HG03159 (cell line): ENCODE measurements around the gene SLC16A9.
"Not testable (repeated sequence)": the region's sequence is repeated elsewhere in the genome, so short reads cannot be mapped to it uniquely, and the experiment has no call there.

ENCODE experiments used
- ATAC-seq: cut with Tn5 transposase; IDR thresholded peaks from one replicate; pipeline ENCODE4 v1.9.1; 2021; ENCODE audit warnings: mild to moderate bottlenecking, moderate library complexity; ENCODE audit not compliant: unreplicated experiment

Gene SLC16A9

DNA sequence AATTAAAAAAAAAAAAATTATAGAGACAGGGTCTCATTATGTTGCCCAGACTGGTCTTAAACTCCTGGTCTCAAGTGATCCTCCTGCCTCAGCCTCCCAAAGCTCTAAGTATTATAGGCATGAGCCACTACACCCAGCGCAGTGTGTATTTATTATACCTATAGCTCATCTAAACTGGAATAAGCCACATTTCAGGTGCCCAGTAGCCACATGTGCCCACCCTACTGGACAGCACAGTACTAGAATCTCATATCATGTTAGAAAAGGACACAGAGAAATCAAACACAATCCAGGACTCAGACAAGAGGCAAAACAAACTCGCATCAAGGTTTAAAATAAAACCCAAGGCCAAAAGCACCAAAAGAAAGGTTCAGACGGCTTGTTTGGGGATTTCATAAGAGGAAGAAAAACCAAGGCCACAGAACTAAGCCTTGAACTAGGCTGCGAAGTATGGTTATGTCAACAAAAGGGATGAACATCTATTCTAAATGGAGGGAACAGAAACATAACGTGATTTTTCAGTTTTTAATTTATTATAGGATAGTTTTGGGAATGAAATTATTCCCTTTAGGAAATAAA, 32.3 kb downstream of the SLC16A9 start:
- no peak for ATAC-seq

DNA sequence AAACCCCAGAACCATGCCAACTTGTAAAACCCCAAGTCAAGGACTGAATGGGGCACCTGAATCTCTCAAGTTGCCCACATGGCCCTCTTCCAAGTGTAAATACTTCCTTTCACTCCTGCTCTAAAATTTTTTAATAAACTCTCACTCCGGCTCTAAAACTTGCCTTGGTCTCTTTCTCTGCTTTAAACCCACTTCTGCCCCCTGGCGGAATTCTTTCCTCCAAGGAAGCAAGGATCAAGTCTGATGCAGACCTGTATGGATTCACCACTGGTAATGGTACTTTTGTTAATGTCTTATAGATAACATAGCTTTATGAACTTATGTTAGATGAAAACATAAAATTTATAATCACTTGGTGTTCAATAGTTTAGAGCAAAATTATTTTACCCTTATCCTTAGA, 33.8 kb downstream of the SLC16A9 start:
- ATAC-seq: no peak

DNA sequence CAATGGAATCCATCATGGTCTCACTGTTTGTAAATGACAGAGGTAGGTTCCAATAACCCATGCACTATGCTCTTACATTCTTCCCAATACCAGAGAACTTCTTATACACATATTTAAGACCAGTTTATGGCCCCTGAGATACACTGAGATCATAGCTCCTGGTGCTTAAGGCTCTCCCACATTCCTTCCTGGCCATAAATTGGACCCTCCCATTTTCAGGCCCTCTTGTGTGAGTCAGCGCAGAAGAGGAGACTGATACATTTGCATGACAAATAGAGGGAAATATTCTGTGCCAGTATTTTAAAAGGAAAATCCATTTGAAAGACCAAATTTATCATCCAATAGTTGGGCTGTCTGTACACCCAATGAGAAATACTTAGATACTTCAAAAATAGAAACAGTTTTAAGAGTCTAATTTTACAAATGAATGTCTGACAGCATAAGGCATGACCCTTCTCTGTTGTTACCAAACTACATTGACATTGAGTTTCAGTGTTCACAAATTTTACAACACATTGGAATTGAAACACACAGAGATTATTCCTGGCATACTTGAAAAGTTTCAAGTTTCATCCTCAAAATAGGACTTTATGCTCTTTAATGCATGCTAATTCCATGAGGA, 35.3 kb downstream of the SLC16A9 start:
- ATAC-seq: no peak

DNA sequence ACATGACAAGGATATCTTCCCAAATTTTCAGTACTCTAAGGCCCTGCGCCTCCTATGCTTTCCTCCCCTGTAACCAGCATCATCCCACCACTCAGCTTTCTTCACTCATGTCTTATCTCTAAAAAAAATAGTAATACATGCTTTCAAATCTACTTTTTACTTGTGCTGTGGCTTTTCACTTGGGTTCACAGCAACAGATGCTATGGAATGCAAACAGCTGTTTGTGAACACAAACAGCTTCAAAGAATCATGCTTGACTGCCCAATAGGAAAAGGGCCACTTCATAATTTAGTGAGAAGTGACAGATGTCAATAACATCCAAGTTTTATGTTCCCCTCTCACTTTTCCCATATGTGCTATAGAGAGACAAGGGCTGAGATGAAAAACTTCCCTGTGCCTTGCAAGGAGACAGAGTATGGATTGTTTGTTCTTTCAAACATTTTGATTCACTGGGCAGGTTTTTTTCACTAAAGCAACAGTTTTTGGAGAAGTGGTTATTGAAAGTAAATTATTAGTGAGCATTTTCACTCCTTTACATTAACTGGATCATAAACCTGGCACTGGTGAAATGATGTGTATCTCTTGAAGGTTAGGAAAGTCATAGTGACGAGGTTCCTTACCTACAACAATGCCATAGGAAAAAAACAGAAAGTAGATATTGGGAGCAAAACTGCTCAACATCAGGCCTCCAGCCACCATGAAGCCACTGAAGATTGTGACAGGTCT, 37.3 kb downstream of the SLC16A9 start:
- peak; percentile 53 for ATAC-seq

DNA sequence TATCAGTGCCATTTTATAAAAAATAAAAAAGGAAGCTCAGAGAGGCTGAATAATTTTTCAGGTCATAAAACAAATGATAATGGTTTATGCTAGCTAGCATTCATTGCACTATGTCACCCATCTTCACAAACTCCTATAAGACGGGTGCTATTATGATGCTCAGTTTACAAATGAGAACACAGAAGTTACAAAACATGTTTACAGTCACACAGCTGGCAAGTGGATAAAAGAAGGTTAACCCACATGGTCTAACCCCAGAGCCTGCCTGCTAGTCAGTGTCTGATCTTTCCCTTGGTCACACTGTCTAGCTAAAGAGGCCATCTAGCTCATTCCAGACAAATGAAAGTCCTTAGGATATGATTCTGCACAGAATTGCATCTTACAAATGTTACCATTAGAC, 39.4 kb downstream of the SLC16A9 start:
- no peak for ATAC-seq

DNA sequence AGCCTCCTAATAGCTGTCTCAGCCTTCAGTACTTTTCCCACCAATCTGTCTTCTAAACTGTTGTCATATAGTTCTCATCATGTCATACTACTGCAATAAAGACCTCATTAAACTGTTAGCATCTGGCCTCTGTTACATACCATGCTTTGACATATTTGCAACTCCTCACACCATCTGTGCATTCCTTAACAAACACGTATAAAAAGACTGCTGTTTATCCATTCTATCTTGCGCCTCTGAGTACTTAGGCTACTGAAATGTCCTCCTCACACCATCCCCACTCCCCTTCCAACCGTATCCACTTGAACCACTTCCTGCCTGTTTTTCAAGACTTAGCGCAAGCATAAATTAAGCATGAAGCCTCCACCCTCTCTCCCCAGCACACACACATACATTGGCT, 41.6 kb downstream of the SLC16A9 start:
- ATAC-seq: no peak

DNA sequence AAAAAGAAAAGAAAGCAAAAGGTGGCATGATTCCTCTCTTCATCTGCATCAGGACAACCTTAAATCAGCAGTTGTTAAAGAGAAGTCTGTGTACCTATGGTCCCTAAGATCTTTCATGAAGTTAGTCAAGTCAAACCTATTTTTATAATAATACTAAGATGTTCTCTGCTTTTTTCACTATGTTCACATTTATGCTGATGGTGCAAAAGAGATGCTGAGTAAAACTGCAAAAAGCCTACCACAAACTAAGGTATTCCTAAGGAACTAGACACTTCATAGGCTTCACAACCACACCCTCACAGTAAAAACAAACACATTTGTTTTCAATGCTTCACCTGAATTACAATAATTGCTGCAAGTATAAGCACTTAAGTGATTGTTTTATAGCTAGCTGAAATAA, 43.3 kb downstream of the SLC16A9 start:
- no peak for ATAC-seq

DNA sequence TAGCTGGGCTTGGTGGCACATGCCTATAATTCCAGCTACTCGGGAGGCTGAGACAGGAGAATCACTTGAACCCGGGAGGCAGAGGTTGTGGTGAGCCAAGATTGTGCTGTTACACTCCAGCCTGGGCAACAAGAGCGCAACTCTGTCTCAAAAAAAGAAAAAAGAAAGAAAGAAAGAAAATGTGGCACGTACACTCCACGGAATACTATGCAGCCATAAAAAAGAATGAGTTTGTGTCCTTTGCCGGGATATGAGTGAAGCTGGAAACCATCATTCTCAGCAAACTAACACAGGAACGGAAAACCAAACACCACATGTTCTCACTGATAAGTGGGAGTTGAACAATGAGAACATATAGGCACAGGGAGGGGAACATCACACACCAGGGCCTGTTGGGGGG, 46.4 kb downstream of the SLC16A9 start:
- not testable (repeated sequence) for ATAC-seq

DNA sequence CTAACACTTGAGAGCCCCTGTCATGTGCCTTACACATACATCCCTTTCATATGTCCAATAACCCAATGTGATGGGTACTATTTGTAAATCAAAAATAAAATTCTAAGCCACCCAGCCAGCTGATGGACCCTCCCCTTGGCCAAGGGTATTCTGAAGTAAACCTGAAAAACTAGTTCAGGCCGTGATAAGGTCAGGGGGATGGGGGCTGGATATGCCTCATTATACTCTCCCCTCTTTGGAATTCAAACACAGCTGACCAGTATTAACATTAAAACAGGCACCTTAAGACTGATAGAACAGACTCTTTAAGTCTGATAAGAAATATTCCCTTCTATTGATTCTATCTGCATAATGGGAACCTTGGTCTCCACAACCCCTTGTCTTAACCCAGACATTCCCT, 51.9 kb downstream of the SLC16A9 start:
- no peak for ATAC-seq

DNA sequence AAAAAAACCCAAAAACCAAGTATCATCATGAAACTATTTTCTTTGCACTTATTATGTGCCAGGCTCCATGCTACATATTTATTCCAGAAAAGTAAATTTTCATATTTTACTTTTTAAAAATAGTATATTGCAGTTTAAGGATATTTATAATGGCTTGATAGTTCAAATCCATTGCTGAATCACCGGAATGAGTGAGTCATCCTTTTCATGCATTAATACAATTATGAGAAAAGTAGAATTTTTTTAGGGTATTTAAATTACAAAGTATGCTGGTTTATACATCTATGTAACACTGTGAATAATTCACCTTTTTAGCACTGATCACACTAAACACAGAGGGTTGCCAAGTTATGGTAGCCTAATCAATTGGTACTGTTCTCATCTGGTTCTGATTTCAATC, 54.3 kb downstream of the SLC16A9 start:
- no peak for ATAC-seq

DNA sequence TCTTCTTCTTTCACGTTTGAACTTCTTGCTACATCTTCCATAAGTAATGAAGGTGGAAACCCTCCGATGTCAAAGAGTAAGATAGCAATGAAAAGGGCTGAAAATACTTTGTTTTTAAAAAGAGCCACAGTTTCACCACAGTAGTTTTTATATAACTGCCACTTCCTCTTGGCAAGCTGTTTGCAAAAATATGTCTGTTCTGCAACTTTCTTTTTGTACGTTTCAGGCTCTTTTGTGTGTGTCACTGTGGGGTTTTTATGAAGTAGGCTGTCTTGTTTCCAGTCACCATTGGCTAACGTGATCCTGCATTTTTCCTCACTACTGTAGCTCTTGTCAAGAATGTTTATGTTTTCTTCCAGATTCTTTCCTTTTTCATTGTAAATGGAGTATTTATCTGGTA, 55.6 kb downstream of the SLC16A9 start:
- no peak for ATAC-seq

DNA sequence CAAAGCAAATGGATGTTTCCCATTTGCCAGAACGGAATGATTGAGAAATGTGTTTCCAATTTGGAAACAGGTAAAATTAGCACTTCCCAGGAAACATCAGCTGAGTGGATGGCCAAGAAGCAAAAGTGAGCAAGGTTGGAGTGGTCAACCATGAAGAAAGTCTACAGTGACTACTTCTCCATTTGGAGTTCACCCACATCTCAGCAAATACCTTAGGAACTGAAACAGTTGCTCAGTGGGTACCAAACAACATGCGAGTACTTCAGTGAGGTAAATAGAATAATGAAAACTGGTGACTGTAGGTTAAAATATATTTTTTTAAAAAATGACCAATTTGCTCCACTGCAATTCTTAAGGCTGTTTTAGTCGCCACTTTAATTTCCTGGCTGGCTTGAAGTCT, 57.7 kb downstream of the SLC16A9 start:
- no peak for ATAC-seq

DNA sequence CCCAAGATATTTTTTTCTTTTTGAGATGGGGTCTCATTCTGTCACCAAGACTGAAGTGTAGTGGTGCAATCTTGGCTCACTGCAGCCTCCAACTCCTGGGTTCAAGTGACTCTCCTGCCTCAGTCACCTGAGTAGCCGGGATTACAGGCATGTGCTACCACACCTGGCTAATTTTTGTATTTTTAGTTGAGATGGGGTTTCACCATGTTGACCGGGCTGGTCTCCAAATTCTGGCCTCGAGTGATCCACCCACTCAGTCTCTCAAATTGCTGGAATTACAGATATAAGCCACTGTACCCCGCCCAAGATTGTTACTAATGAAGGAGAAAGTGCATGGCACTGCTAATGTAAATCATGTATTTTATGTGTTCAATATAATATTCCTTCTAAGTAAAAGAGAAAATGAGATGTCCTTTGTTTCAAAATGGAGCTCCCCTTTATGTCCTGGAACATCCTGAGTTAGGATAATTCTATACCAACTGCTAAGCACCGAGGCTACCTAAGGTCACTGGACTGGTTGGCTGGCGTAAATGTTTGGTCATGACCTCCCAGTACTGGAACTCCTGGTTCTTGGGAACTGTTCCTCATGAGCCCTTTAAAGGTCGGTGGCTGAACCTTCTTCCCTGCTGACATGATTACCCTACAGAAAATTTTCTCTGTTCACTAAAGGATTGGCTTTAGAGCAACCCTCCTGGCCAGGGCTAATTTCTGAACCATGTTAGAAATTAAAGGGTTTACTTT, 59.9 kb downstream of the SLC16A9 start:
- no peak for ATAC-seq

DNA sequence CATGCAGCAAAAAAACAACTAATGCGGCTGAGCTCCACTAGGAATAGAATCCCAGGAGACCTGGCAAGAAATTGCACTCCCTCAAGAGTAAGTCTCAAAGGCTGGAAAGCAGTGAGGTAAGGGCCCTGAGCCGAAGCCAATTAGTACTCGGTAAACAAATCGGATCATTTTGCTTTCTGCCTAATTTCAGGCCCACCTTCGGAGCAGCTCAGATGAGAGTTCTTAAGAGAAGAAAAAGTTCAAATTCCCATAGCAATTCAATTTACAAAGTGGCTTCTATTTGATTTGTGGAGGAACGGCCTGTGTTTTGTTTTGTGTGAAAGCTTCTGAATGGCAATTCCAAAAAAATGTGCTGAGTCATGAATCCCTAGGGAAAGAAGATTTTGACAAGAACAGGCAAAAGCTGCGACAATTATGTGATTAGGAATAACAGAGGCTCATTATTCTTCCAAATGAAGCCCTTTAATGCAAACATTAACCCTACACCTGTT, 60.9 kb downstream of the SLC16A9 start:
- no peak for ATAC-seq

DNA sequence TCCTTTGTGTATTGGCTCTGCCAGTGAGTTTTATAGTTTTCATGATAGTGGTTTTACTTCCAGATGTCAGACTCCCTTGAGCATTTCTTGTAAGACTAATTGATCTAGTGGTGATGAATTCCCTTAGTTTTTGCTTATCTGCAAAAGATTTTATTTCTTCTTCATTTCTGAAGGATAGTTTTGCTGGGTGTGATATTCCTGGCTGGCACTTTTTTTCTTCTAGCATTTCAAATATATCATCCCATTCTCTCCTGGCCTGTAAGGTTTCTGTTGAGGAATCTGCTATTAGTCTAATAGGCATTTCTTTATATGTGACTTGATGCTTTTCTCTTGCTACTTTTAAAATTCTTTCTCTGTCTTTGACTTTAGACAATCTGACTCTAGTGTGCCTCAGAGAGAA, 64.8 kb downstream of the SLC16A9 start:
- no peak for ATAC-seq

DNA sequence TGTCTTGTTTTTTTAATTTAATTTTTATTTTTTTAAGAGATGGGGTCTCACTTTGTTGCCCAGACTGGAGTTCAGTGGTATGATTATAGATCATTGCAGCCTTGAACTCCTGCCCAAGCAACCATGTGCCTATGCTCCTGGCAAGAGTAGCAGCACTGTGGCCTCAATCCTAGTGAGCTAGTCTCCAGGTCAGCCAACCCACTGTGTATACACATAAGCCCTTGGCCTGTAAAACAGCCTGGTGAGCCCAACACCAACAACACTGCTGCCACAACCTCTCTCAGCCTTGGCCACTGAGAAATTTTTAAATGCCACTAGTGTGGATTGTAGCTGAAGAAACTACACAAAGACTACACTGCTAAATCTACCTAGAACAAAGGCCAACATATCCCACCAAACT, 68.0 kb downstream of the SLC16A9 start:
- ATAC-seq: not testable (repeated sequence)

DNA sequence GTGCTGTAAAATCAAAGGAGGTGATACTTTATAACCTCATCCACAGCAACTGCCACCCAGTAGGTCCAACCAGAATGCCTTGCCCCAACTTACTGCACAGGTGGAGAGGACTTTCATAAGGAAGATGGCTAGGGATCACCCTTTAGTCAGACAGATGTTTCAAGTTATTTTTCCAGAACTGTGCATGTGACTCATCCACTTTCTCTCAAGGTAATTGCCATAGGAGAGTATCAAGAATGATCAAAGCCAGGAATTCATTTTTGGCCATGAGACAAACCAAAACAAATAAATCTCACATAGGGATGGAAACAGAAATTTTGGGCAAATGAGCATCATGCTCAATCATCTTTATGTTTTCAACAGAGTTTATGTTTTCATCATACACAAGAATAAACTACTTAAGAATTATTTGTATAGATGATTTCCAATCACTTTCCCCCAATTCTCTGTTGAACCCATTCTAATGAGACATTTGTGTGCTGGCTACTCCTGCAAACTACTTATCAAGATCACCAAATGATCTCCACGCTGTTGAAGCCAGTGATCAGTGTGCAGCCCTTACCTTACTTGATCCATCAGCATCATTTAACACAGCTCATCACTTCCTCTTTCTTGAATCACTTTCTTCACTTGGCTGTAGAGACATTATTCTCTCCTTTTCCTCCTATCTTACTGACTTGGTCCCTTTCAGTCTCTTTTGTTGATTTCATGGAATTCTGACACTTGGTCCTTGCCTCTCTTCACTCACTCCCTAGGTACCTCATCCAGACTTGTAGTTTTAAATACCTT, 74.0 kb downstream of the SLC16A9 start:
- ATAC-seq: no peak

DNA sequence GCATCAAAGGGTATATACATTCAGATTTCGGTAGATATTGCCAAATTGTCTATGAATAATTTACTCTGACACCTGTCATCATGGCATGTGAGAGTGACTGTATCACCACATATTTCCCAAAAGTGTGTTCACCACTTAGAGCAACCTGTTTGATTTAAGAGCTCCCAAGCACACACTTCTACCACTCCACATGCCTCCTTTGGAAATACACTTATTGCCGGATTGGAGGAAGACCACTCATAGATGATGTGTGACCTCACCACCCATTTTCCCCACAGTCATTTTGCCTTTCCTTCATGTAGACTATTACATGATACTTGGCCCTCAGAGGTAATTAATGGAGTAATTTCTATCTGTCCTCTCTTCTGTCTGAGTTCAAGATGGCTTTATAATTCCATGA, 75.5 kb downstream of the SLC16A9 start:
- no peak for ATAC-seq

DNA sequence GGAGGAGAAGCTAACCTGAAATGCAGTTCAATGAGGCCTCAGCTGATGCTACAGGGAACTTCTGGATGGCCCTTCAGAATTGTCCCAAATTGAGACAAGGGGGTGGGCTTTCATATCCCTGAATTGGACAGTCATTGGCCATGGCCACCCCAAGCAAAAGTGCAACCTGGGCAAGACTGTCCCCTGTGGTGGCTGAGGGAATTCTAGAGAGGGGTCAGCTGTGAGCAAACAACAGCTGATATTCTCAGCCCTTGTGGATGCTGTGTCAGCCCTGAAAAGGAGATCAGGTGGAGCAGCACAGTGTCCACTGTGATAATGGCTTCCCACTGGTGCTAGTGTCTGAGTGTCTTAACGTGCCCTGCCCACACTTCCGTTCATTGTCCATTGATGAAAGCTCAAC, 76.6 kb downstream of the SLC16A9 start:
- ATAC-seq: no peak

DNA sequence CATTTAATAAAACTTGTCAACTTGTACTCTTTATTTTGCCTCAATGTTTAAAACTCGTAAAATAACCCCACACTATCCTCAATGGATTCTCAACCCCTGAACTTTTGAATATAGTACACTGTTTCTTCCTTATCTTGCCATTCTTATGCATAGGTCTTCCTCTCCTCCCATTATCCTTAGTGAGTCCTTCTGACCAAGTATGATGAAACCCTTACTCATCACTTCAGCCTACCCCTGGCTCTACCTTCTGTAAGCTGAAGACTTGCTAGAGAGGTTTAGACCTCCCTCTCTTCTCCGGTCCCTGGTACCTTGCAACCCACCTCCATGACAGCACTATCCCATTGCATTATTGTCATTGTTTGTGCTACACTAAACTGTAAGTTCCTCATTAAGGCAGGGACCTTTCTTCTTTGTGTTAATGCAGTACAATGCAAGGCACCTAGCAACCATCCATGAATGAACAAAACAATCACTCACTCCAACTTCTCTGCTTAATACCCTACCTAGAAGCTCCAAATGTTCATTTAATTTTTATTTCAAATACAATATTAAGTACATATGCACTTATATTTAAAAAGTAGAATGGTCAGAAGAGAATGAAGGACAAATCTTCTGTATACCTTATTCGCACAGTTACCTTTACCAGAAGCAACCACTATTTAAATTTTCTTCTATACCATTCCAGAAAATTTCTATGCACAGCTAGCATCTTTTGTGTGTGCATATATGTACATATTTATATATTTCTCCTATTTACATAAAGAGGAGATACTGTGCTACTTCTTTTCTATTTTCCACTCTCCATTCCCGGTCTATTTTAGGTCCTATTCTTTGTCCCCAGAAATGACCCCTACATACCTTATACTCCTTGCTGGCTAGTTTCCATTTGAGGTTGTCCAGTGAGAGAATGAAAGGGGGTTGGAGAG, 77.5 kb downstream of the SLC16A9 start:
- no peak for ATAC-seq
